HepG2 (cell line): Measurements from ENCODE around the gene PLK3. TPM values are rescaled to one million over a fixed set of nuclear protein-coding genes. Genes with fewer than 3 reads are reported as not detected.

Experiments
- CBX1 ChIP-seq: IDR thresholded peaks from one replicate; pipeline ENCODE4 v1.6.1; 2016; ENCODE audit warnings: antibody characterized with exemption, low read depth
- ELF1 ChIP-seq: sonication (generic); formaldehyde crosslinking; IDR thresholded peaks from 2 replicates; pipeline ENCODE4 v1.4.0; 2020; ENCODE audit warnings: missing genetic modification reagents
- FOXA1 ChIP-seq, 2 experiments: fragments of 450-650 bp in 1 of 2; sonication (generic) in 1 of 2; formaldehyde crosslinking in 1 of 2; IDR thresholded peaks; 2 replicates each; pipeline versions ENCODE4 v1.4.0 to v1.6.1; 2016 to 2020; ENCODE audit warnings: missing genetic modification reagents in 1 of 2
- GFI1 ChIP-seq: sonication (generic); formaldehyde crosslinking; IDR thresholded peaks from 2 replicates; pipeline ENCODE4 v1.5.0; 2020; ENCODE audit warnings: missing genetic modification reagents, mild to moderate bottlenecking, borderline replicate concordance
- GTF3A ChIP-seq: sonication (generic); formaldehyde crosslinking; conservative IDR thresholded peaks from 2 replicates; pipeline ENCODE4 v1.4.0; 2020; ENCODE audit warnings: mild to moderate bottlenecking, missing genetic modification reagents
- HNRNPH1 ChIP-seq: fragments of 200-400 bp; formaldehyde crosslinking; optimal IDR thresholded peaks from 2 replicates; pipeline ENCODE3; 2017; ENCODE audit warnings: mild to moderate bottlenecking, low read depth, low read length
- KLF16 ChIP-seq, 2 experiments: sonication (generic) in 1 of 2; formaldehyde crosslinking in 1 of 2; IDR thresholded peaks; 2 replicates each; pipeline versions ENCODE4 v1.6.1 to v1.8.0; 2016 to 2023; ENCODE audit warnings: missing genetic modification reagents in 2 of 2, missing compliant biosample characterization in 1 of 2
- NAIF1 ChIP-seq: sonication (generic); formaldehyde crosslinking; IDR thresholded peaks from 2 replicates; pipeline ENCODE4 v1.5.0; 2020; ENCODE audit warnings: mild to moderate bottlenecking, missing genetic modification reagents, borderline replicate concordance
- NCOR1 ChIP-seq: fragments of 200-600 bp; sonication (generic); IDR thresholded peaks from 2 replicates; pipeline ENCODE4 v1.7.0; 2017; ENCODE audit warnings: antibody characterized with exemption, low read length, borderline replicate concordance
- RARG ChIP-seq: sonication (generic); formaldehyde crosslinking; IDR thresholded peaks from 2 replicates; pipeline ENCODE4 v1.4.0; 2020; ENCODE audit warnings: low read depth, mild to moderate bottlenecking, missing genetic modification reagents
- REXO4 ChIP-seq: sonication (generic); formaldehyde crosslinking; IDR thresholded peaks from 2 replicates; pipeline ENCODE4 v1.8.0; 2022; ENCODE audit warnings: missing genetic modification reagents, mild to moderate bottlenecking, borderline replicate concordance
- RORA ChIP-seq: sonication (generic); formaldehyde crosslinking; IDR thresholded peaks from 2 replicates; pipeline ENCODE4 v1.5.0; 2020; ENCODE audit warnings: mild to moderate bottlenecking, missing genetic modification reagents, moderate library complexity
- RXRB ChIP-seq: IDR thresholded peaks from 2 replicates; pipeline ENCODE4 v1.6.1; 2016; ENCODE audit warnings: borderline replicate concordance, missing genetic modification reagents, missing compliant biosample characterization
- SALL1 ChIP-seq: sonication (generic); formaldehyde crosslinking; IDR thresholded peaks from 2 replicates; pipeline ENCODE4 v1.8.0; 2022; ENCODE audit warnings: mild to moderate bottlenecking, missing genetic modification reagents
- SRSF9 ChIP-seq: fragments of 200-400 bp; formaldehyde crosslinking; IDR thresholded peaks from 2 replicates; pipeline ENCODE4 v1.6.1; 2018; ENCODE audit warnings: borderline replicate concordance, mild to moderate bottlenecking, low read depth, low read length; ENCODE audit not compliant: insufficient read depth, poor library complexity, severe bottlenecking
- TAF1 ChIP-seq: sonication (generic); formaldehyde crosslinking; IDR thresholded peaks from 2 replicates; pipeline ENCODE4 v1.4.0; 2020; ENCODE audit warnings: missing genetic modification reagents
- THAP11 ChIP-seq: IDR thresholded peaks from 2 replicates; pipeline ENCODE4 v1.6.1; 2016; ENCODE audit warnings: missing biosample characterization, missing genetic modification reagents
- ZMAT3 ChIP-seq: sonication (generic); formaldehyde crosslinking; conservative IDR thresholded peaks from 2 replicates; pipeline ENCODE4 v1.7.0; 2021; ENCODE audit warnings: missing genetic modification reagents
- ZNF558 ChIP-seq: sonication (generic); formaldehyde crosslinking; IDR thresholded peaks from 2 replicates; pipeline ENCODE4 v1.9.0; 2022; ENCODE audit warnings: mild to moderate bottlenecking, missing genetic modification reagents, borderline replicate concordance
- ZNF562 ChIP-seq: sonication (generic); formaldehyde crosslinking; IDR thresholded peaks from 2 replicates; pipeline ENCODE4 v1.8.0; 2022; ENCODE audit warnings: missing genetic modification reagents, borderline replicate concordance
- ZNF570 ChIP-seq: sonication (generic); formaldehyde crosslinking; IDR thresholded peaks from 2 replicates; pipeline ENCODE4 v1.4.0; 2020; ENCODE audit warnings: mild to moderate bottlenecking, missing genetic modification reagents, borderline replicate concordance
- ZNF891 ChIP-seq: sonication (generic); formaldehyde crosslinking; IDR thresholded peaks from 2 replicates; pipeline ENCODE4 v1.5.0; 2020; ENCODE audit warnings: mild to moderate bottlenecking, missing genetic modification reagents
- polyA plus RNA-seq, 8 experiments: library from polyadenylated mRNA; depleted of rRNA in 3 of 8; stranded (reverse) in 7 of 8; unstranded in 1 of 8; fragments of >200 nt; fragmentation: Illumina TruSeq in 4 of 8; extraction: Trizol in 4 of 8; gene quantifications; 2 replicates each; pipeline versions ENCODE4 v1.2.1 to v1.2.3, GENCODE V29; 2011 to 2016; ENCODE audit warnings: low read depth in 4 of 8, missing spikeins in 1 of 8, mixed read lengths in 1 of 8; ENCODE audit not compliant: insufficient read depth in 1 of 8
- total RNA-seq, 5 experiments: library from RNA; depleted of rRNA; stranded (reverse); fragments of >200 nt; fragmentation: Illumina TruSeq; extraction: Trizol; gene quantifications; 2 replicates each; pipeline ENCODE4 v1.2.3, GENCODE V29; 2016; ENCODE audit warnings: low read depth in 1 of 5
- TF ChIP-seq, protein P1 (sequence below): sonication (generic); formaldehyde crosslinking; IDR thresholded peaks from 2 replicates; pipeline ENCODE4 v1.5.1; 2020; ENCODE audit warnings: mild to moderate bottlenecking, missing genetic modification reagents, borderline replicate concordance
- TF ChIP-seq, protein P2 (sequence below): sonication (generic); formaldehyde crosslinking; conservative IDR thresholded peaks from 2 replicates; pipeline ENCODE4 v1.8.0; 2022; ENCODE audit warnings: mild to moderate bottlenecking, moderate library complexity, missing genetic modification reagents
- TF ChIP-seq, protein P3 (sequence below): sonication (generic); formaldehyde crosslinking; IDR thresholded peaks from 2 replicates; pipeline ENCODE4 v1.8.0; 2022; ENCODE audit warnings: mild to moderate bottlenecking, missing genetic modification reagents, moderate library complexity

Gene PLK3
- total and polyA plus RNA-seq, 2 of the 13 experiments (the other 11 are each of a cell fraction or from before 2014, with no cell fraction given) = 9.8 to 16.9 TPM

- TF ChIP-seq, protein P1, sequence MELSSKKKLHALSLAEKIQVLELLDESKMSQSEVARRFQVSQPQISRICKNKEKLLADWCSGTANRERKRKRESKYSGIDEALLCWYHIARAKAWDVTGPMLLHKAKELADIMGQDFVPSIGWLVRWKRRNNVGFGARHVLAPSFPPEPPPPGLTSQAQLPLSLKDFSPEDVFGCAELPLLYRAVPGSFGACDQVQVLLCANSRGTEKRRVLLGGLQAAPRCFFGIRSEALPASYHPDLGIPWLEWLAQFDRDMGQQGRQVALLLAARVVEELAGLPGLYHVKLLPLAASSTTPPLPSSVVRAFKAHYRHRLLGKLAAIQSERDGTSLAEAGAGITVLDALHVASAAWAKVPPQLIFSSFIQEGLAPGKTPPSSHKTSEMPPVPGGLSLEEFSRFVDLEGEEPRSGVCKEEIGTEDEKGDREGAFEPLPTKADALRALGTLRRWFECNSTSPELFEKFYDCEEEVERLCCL = peak; percentile 20; the same call in 1 of the 2 replicates
- TF ChIP-seq RARG (CRISPR knock-in tag) (no peak), RORA (CRISPR knock-in tag) (no peak), CBX1 (no peak), THAP11 (CRISPR knock-in tag) (no peak), ZNF558 (no peak), SRSF9 (no peak), ZMAT3 (CRISPR knock-in tag) (no peak; the same call in 1 of the 2 replicates), GTF3A (no peak; the same call in 1 of the 2 replicates), NAIF1 (CRISPR knock-in tag) (peak; percentile 64; the same call in 1 of the 2 replicates), KLF16 (CRISPR knock-in tag; IDR thresholded peaks at IDR 0.05) (no peak), ZNF562 (no peak), ZNF570 (CRISPR knock-in tag) (no peak), NCOR1 (no peak), RXRB (CRISPR knock-in tag) (peak; percentile 71; the same call in 1 of the 2 replicates), FOXA1 (IDR thresholded peaks at IDR 0.05) (no peak), FOXA1 (CRISPR knock-in tag; IDR thresholded peaks at IDR 0.05) (0 out of 2 replicates have a peak, but pooled peaks have one; percentile 15), SALL1 (peak; percentile 57; the same call in 1 of the 2 replicates), ELF1 (peak; percentile 46; the same call in 1 of the 2 replicates), REXO4 (CRISPR knock-in tag) (no peak), TAF1 (CRISPR knock-in tag) (peak; percentile 47; the same call in 1 of the 2 replicates), ZNF891 (CRISPR knock-in tag) (peak; percentile 22; the same call in 1 of the 2 replicates), HNRNPH1 (no peak), GFI1 (peak; percentile 51; the same call in 1 of the 2 replicates)
- TF ChIP-seq, protein P2, sequence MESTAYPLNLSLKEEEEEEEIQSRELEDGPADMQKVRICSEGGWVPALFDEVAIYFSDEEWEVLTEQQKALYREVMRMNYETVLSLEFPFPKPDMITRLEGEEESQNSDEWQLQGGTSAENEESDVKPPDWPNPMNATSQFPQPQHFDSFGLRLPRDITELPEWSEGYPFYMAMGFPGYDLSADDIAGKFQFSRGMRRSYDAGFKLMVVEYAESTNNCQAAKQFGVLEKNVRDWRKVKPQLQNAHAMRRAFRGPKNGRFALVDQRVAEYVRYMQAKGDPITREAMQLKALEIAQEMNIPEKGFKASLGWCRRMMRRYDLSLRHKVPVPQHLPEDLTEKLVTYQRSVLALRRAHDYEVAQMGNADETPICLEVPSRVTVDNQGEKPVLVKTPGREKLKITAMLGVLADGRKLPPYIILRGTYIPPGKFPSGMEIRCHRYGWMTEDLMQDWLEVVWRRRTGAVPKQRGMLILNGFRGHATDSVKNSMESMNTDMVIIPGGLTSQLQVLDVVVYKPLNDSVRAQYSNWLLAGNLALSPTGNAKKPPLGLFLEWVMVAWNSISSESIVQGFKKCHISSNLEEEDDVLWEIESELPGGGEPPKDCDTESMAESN (CRISPR knock-in tag) = peak; percentile 74
- TF ChIP-seq, protein P3, sequence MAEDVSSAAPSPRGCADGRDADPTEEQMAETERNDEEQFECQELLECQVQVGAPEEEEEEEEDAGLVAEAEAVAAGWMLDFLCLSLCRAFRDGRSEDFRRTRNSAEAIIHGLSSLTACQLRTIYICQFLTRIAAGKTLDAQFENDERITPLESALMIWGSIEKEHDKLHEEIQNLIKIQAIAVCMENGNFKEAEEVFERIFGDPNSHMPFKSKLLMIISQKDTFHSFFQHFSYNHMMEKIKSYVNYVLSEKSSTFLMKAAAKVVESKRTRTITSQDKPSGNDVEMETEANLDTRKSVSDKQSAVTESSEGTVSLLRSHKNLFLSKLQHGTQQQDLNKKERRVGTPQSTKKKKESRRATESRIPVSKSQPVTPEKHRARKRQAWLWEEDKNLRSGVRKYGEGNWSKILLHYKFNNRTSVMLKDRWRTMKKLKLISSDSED (CRISPR knock-in tag) = no peak
Measured at GRCh38 chr1:44827197-44828002, 27.2 kb downstream of the PLK3 start (continued).
